ENCODE results near the gene KIF3A.

DNA sequence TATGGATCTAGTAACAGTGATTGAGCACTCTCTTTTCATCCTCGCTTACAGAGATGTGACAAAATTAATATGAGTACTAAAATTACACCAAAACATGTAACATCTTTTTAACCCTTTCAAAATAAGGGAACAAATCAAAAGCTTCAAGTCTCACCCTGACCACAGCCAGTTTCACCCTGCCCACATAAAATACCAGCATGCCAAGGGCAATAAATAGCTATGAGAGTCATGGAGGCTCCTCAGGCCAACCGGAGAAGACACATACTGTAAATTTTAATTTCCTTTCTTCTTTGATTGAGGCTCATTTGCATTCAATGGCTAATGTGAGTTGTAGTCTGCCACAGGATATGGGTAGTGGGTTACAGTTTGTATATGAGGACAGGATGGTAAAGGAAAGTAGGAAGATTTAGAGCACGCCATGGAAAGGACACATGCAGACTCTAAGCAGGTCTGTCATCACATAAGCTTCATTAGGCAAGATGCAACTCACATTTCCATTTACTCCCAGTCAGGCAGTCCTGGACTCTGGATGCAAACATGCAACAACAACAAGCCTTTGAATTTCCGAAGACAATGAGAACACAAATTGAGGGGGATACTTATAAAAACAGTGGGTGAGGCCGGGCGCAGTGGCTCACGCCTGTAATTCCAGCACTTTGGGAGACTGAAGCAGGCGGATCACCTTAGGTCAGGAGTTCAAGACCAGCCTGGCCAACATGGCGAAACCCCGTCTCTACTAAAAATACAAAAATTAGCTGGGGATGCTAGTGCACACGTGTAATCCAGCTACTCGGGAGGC, 52.2 kb downstream of the KIF3A start:
- TF ChIP-seq, protein P1, sequence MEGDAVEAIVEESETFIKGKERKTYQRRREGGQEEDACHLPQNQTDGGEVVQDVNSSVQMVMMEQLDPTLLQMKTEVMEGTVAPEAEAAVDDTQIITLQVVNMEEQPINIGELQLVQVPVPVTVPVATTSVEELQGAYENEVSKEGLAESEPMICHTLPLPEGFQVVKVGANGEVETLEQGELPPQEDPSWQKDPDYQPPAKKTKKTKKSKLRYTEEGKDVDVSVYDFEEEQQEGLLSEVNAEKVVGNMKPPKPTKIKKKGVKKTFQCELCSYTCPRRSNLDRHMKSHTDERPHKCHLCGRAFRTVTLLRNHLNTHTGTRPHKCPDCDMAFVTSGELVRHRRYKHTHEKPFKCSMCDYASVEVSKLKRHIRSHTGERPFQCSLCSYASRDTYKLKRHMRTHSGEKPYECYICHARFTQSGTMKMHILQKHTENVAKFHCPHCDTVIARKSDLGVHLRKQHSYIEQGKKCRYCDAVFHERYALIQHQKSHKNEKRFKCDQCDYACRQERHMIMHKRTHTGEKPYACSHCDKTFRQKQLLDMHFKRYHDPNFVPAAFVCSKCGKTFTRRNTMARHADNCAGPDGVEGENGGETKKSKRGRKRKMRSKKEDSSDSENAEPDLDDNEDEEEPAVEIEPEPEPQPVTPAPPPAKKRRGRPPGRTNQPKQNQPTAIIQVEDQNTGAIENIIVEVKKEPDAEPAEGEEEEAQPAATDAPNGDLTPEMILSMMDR (conservative IDR thresholded peaks at IDR 0.05): no peak
- TF ChIP-seq ZFX (IDR thresholded peaks at IDR 0.05): no peak
